ENCODE measurements around the gene LRBA. TPM values are rescaled to one million over a fixed set of nuclear protein-coding genes. Genes with fewer than 3 reads are reported as not detected.

Gene LRBA
- total RNA-seq, 2 donors from 2014 or later = 55.5 to 77.7 TPM

GRCh38 chr4:150888625-150889024, 126.5 kb downstream of the LRBA start:
- intact Hi-C loops (cut with DNase I) = no loop called here
- no peaks in the 10 kb centered on the region for H3K27me3 ChIP-seq
- H3K36me3 ChIP-seq = no peaks in the 10 kb centered on the region
- no peaks in the 10 kb centered on the region for H3K4me1 ChIP-seq
- no peak overlapping the region for H3K4me3 ChIP-seq
- TF ChIP-seq CTCF (IDR thresholded peaks at IDR 0.05) = no peak
- no peak overlapping the region for H3K27ac ChIP-seq
- DNase-seq = no peak
- H3K9ac ChIP-seq (ENCODE audit: low read depth in 2 of 2, low read length in 2 of 2) = no peak overlapping the region
- no peaks in the 10 kb centered on the region for H3K9me3 ChIP-seq

DNA sequence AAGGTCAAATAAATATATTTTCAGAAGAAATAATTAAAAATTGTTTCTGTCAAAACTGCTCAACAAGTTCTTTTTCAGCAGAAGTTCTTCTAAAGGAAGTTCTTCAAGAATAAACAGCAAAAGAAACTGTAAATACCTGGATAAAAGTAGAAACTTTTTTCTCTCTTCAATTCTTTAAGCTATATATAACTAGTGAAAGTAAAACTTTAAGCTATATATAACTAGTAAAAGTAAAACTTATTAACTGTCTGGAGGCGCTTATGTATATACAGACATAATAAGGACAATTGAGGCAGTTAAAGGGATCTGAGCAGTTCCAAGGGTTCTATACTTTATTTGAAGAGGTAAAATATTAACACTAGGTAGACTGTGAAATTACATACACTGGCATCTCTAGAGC, 126.9 kb downstream of the LRBA start:
- Histone ChIP-seq H3K4me3 (no peak overlapping the region), H3K9ac (ENCODE audit: low read depth in 2 of 2, low read length in 2 of 2) (no peak overlapping the region), H3K27me3 (no peaks in the 10 kb centered on the region), H3K9me3 (no peaks in the 10 kb centered on the region), H3K4me1 (no peaks in the 10 kb centered on the region), H3K27ac (no peak overlapping the region), H3K36me3 (no peaks in the 10 kb centered on the region)
- intact Hi-C loops (cut with DNase I) = no loop called here
- no peak for TF ChIP-seq CTCF (IDR thresholded peaks at IDR 0.05)
- DNase-seq = no peak

- TF ChIP-seq CTCF (IDR thresholded peaks at IDR 0.05) = no peak
- Histone ChIP-seq H3K27ac (no peak overlapping the region), H3K9me3 (no peaks in the 10 kb centered on the region), H3K36me3 (no peaks in the 10 kb centered on the region), H3K27me3 (no peaks in the 10 kb centered on the region), H3K9ac (ENCODE audit: low read depth in 2 of 2, low read length in 2 of 2) (no peak overlapping the region), H3K4me3 (no peak overlapping the region), H3K4me1 (no peaks in the 10 kb centered on the region)
- no peak for DNase-seq
- intact Hi-C loops (cut with DNase I) = no loop called here
These were observed 128.5 kb downstream of the LRBA start for GRCh38 chr4:150886597-150886996.

- intact Hi-C loops (cut with DNase I) = no loop called here
- DNase-seq = no peak
- no peaks in the 10 kb centered on the region for H3K36me3 ChIP-seq
- H3K9me3 ChIP-seq = no peaks in the 10 kb centered on the region
- no peak overlapping the region for H3K9ac ChIP-seq (ENCODE audit: low read depth in 2 of 2, low read length in 2 of 2)
- no peaks in the 10 kb centered on the region for H3K4me1 ChIP-seq
- no peak for TF ChIP-seq CTCF (IDR thresholded peaks at IDR 0.05)
- H3K27me3 ChIP-seq = no peaks in the 10 kb centered on the region
- no peak overlapping the region for H3K27ac ChIP-seq
- no peak overlapping the region for H3K4me3 ChIP-seq
These were observed 130.5 kb downstream of the LRBA start for GRCh38 chr4:150884625-150885024.

DNA sequence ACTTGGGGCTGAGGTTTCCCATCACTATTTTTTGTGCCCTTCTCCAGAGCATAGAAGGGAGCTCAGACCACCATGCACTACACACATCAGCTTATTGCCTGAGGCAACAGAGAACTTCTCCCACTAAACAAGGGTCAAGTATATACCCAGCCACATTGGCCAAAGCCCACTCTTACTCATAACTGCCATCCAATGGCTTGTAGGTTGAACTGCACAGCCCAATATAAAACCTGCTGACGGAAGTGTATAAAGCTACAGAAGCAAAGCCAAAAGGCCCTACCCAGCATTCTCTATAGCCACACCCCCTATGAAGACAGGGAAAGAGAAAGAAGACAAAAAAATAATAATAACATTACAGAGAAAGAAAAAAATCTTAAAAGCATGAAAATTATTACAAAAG, 139.7 kb downstream of the LRBA start:
- Histone ChIP-seq H3K27me3 (no peaks in the 10 kb centered on the region), H3K27ac (no peak overlapping the region), H3K4me1 (no peaks in the 10 kb centered on the region), H3K36me3 (no peaks in the 10 kb centered on the region), H3K9ac (ENCODE audit: low read depth in 2 of 2, low read length in 2 of 2) (no peak overlapping the region), H3K9me3 (no peaks in the 10 kb centered on the region), H3K4me3 (no peak overlapping the region)
- no peak for DNase-seq
- TF ChIP-seq CTCF (IDR thresholded peaks at IDR 0.05) = no peak
- intact Hi-C loops (cut with DNase I) = no loop called here

All from colonic mucosa (tissue), 4 donors.